ENCODE measurements around the gene PLD4.

GRCh38 chr14:104888489-104889374 lies 35.9 kb upstream of the PLD4 start:
- TF ChIP-seq RELA (CRISPR knock-in tag; IDR thresholded peaks at IDR 0.05; ENCODE audit: borderline replicate concordance), result no peak
- no peak for TF ChIP-seq SOX15 (CRISPR knock-in tag; IDR thresholded peaks at IDR 0.05)
- TF ChIP-seq CREM (CRISPR knock-in tag; IDR thresholded peaks at IDR 0.05), result no peak
- TF ChIP-seq CTCF (IDR thresholded peaks at IDR 0.05), result no peak
- no peak for TF ChIP-seq ELF4 (CRISPR knock-in tag; IDR thresholded peaks at IDR 0.05; ENCODE audit: low read depth)
- TF ChIP-seq, protein P1, sequence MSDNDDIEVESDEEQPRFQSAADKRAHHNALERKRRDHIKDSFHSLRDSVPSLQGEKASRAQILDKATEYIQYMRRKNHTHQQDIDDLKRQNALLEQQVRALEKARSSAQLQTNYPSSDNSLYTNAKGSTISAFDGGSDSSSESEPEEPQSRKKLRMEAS (CRISPR knock-in tag; IDR thresholded peaks at IDR 0.05), result no peak
- no peak for TF ChIP-seq ARID4B (CRISPR knock-in tag; IDR thresholded peaks at IDR 0.05; ENCODE audit: borderline replicate concordance)
- no peak for TF ChIP-seq NR2C2 (CRISPR knock-in tag; IDR thresholded peaks at IDR 0.05)

All from WTC11 (cell line).